HG02759 (cell line): ENCODE measurements around the gene DIAPH2.

Source experiments
- ATAC-seq: cut with Tn5 transposase; IDR thresholded peaks from one replicate; pipeline ENCODE4 v1.9.1; 2021; ENCODE audit warnings: mild to moderate bottlenecking, moderate library complexity; ENCODE audit not compliant: unreplicated experiment

DIAPH2 gene

GRCh38 chrX:97158269-97158668 is 473.6 kb downstream of the DIAPH2 start:
- no peak for ATAC-seq

DNA sequence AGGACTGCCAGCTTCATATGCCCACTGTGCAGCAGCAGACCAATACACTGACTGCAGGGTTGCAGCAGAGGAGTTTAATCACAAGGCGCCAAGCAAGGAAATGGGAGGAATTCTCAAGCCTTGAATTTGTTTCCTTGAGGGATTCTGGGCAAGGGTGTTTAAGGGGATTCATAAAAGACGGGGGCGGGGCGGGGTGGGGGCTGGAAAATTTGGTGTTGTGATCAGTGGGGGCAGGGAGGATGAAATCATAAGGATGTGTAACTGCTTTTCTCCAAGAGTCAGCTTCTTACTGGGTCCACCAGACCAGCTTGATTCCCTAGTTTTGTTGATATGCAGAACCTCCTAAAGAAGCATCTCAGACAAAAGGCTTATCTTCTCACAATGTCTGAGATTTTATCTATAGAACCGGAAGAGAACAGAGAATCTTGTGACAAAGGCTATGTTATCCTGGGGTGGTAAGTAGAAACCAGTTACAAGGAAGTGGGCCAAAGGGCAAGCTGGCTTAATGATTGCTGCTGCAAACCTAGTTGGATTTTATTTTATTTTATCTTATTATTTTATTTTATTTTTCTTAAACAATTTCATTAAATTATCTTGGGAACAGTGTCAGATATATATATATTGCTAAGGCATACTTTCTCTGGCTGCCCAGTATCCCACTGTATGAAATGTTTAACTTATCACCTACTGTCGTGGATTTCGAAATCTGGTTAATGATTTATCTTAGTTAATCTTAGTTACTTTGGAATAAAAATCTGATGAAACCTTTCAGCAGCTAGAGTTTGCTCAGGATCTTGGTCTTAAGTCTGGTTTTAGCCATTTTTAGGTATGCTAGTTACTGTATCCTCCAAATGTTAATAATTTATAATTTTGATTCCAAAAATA is 475.5 kb downstream of the DIAPH2 start:
- ATAC-seq: no peak

DNA sequence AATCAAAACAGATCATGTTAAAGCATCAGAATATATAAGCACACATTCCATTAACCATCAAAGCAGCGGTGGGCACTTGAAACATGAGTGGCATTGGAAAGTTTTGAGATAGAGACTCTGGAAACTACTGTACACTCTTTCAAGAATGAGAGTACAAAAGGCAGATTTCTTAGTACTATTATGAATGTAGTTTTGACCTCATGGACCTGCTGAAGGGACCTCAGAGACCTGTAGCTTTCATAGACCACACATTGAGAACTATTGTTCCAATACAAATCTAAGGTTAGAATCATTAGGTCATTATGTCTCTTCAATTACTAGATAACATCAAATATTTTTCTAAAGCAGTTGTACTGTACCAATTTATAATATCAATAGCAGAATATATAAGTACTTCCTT is 482.7 kb downstream of the DIAPH2 start:
- ATAC-seq: no peak

- no peak for ATAC-seq
Measured at GRCh38 chrX:97168646-97169045, 484.0 kb downstream of the DIAPH2 start.

- no peak for ATAC-seq
Measured at GRCh38 chrX:97175147-97175546, 490.5 kb downstream of the DIAPH2 start.

GRCh38 chrX:97189668-97190067 is 505.0 kb downstream of the DIAPH2 start:
- ATAC-seq: no peak

DNA sequence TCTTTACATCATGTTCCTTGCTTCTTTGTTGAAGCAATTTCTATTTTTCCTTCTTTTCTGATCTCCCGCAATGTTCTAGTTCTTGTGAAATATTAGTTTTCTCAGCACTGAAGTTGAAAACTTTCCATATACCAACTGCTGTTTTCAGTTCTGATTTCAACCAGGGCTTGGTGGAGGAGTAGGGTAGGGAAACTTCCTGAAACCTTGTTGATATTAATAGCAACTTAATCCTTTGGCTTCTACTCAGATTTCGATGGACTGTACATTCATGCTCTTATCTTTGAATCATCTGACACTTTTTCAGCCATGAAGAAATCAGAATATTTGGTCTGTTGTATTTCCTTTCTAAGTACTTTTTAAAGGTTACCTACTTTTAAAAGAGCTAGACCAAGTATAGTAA is 514.9 kb downstream of the DIAPH2 start:
- no peak for ATAC-seq

GRCh38 chrX:97200454-97200853 is 515.8 kb downstream of the DIAPH2 start:
- no peak for ATAC-seq

DNA sequence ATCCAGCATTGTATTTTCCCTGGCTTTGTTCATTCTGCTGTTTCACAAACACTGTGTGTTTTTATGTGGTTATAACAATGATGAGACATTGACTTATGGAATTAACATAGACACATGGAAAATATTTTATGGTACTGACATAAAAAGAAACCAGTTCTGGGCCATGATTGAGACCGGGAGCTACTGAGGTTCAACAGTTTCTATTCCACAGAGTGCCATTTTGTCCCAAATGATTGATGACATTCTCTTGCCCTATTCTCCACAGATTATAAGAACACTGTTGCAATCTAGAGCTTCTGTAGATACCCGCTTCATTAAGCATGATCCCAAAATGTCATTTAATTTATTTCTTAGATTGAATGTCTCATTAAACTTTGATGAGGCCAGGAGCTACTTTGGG is 525.9 kb downstream of the DIAPH2 start:
- ATAC-seq: no peak

DNA sequence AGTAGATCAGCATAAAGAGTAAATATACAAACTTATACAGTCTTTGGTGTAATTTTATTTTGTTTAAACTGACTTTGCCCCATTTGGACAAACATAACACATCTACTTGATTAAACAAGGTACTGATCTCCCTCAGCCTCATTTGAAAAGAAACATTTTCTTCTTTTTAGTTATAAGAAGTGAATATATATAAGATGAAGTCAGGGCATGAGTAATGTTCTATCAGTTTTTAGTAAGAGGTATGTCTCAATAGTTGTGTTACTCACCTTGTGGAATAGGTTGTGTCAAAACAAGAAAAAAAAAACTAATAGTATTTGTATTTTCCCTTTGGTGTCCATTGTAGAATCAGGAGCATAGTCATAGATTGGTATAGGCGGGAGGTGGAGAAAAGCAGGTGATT is 526.4 kb downstream of the DIAPH2 start:
- ATAC-seq: no peak

DNA sequence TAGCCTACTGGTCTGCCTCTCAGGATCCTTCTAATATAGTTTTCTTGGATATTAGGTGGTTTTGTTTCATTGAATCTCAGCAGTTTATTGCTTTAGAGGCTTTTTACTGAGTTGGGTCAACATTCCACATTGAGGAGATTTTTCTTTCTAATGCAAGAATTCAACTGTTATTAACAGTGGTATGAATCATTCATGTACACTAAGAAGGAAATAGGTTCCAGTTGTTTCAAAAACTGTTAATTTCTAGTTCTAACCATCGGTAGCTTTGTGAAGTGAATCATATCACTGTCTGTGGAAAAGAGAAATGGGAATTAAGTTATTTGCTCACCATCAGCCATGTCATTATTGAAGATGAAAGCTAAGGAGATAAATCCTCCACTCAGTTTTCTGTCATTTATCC is 530.5 kb downstream of the DIAPH2 start:
- ATAC-seq: no peak

DNA sequence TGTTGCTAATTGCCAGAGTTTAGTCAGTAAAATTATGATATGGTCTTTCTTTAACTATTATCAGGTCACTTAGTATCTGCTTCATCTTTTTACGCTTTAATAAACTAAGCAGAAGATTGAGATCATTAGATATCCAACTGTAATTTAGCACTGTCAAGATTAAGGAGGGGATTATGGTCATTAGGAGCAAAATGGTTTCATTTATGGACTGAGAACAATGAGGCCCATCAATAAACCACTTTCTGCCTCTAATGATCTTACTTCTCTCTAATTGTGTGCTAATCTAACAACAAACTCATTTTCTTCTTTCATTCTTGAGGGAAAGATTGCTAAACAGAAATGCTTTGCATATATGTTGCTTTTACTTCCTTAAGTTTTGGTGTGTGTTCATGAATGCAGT is 539.5 kb downstream of the DIAPH2 start:
- no peak for ATAC-seq

DNA sequence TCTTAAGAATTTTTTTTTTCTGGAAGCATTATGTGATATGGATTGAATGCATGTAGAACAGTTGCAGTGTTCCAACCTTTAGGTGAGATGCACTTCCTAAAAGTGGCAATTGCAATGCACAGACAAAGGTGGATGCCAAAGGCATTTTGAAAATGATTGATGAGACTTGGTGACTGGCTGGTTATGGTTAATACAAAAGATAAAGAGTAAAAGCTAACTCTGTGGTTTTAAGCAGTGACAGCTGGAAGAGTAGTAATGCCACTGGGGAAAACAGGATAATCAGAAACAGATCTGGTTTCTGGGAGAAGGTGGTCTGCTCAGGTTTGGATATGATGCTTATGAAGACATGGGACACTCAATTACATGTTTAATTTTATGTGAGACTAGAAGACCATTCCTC is 544.7 kb downstream of the DIAPH2 start:
- no peak for ATAC-seq

- no peak for ATAC-seq
Measured at GRCh38 chrX:97230948-97231347, 546.3 kb downstream of the DIAPH2 start.

- peak; percentile 98 for ATAC-seq
Measured at GRCh38 chrX:97234471-97235081, 549.9 kb downstream of the DIAPH2 start.

DNA sequence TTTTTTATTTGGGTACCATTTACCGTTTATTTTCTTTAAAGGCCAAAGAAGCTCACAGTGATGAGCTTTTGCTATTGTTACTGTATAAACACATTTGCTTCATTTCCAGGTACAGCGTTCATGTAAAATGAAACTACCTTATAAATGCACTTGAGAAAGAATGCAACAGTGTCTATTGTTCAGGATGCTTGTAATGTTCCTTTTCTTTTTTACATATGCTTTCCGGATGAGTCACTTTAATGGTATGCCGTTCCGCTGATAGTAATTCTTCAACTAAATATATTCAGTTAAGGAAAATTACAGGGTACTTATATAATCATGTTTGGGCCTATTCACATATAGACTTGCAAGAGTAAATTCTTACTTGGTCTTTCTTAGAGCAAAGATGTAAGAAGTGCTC is 554.0 kb downstream of the DIAPH2 start:
- no peak for ATAC-seq

GRCh38 chrX:97252111-97252510 is 567.5 kb downstream of the DIAPH2 start:
- no peak for ATAC-seq

GRCh38 chrX:97260679-97261078 is 576.0 kb downstream of the DIAPH2 start:
- no peak for ATAC-seq

GRCh38 chrX:97266406-97267121 is 581.9 kb downstream of the DIAPH2 start:
- ATAC-seq: no peak

- ATAC-seq: no peak
Measured at GRCh38 chrX:97267396-97268181, 582.9 kb downstream of the DIAPH2 start.

GRCh38 chrX:97268182-97268680 is 583.6 kb downstream of the DIAPH2 start:
- ATAC-seq: no peak
